H1 (cell line): ENCODE results near the gene OTUB1. TPM values are rescaled to one million over a fixed set of nuclear protein-coding genes. Genes with fewer than 3 reads are reported as not detected.

ENCODE experiments used
- BACH1 ChIP-seq: IDR thresholded peaks from 2 replicates; pipeline ENCODE4 v1.6.1; 2012; ENCODE audit warnings: low read length, improper control_type of control experiment
- BRCA1 ChIP-seq: IDR thresholded peaks from 2 replicates; pipeline ENCODE4 v1.6.1; 2012; ENCODE audit warnings: low read depth, low read length, improper control_type of control experiment
- CBX5 ChIP-seq: fragments of 300-800, 300-1000 bp; sonication (generic); IDR thresholded peaks from 2 replicates; pipeline ENCODE4 v1.7.1; 2016; ENCODE audit warnings: antibody characterized with exemption, low read length, low read depth
- CBX8 ChIP-seq: fragments of 300-800, 300-1000 bp; sonication (generic); IDR thresholded peaks from 2 replicates; pipeline ENCODE4 v1.7.1; 2016; ENCODE audit warnings: low read depth, low read length, borderline replicate concordance
- CHD2 ChIP-seq: IDR thresholded peaks from 2 replicates; pipeline ENCODE4 v1.6.1; 2012; ENCODE audit warnings: low read length, improper control_type of control experiment
- GABPA ChIP-seq: IDR thresholded peaks from 2 replicates; pipeline ENCODE4 v1.6.1; 2011; ENCODE audit warnings: mild to moderate bottlenecking, low read length, moderate library complexity, borderline replicate concordance; ENCODE audit not compliant: insufficient read depth
- HDAC6 ChIP-seq: IDR thresholded peaks from one replicate; pipeline ENCODE4 v1.7.1; 2012; ENCODE audit warnings: low read depth, mild to moderate bottlenecking, inconsistent platforms, low read length, moderate library complexity
- KDM1A ChIP-seq: fragments of 200-600, 300-600 bp; sonication (generic); IDR thresholded peaks from 2 replicates; pipeline ENCODE4 v1.7.1; 2016; ENCODE audit warnings: mild to moderate bottlenecking, low read length, borderline replicate concordance
- NANOG ChIP-seq: IDR thresholded peaks from 2 replicates; pipeline ENCODE4 v1.6.1; 2011; ENCODE audit warnings: low read length, low read depth, mild to moderate bottlenecking, inconsistent platforms; ENCODE audit not compliant: insufficient read depth, poor library complexity, severe bottlenecking
- RAD21 ChIP-seq, 2 experiments: IDR thresholded peaks in 1 of 2; conservative IDR thresholded peaks in 1 of 2; 2 replicates each; pipeline ENCODE4 v1.6.1; 2011; ENCODE audit warnings: low read depth in 2 of 2, low read length in 2 of 2, improper control_type of control experiment in 1 of 2, inconsistent platforms in 1 of 2, mild to moderate bottlenecking in 1 of 2, moderate library complexity in 1 of 2
- RFX5 ChIP-seq: IDR thresholded peaks from 2 replicates; pipeline ENCODE4 v1.6.1; 2011; ENCODE audit warnings: low read depth, low read length, improper control_type of control experiment, borderline replicate concordance
- RNF2 ChIP-seq: fragments of 200-900, 300-1000 bp; sonication (generic); IDR thresholded peaks from 2 replicates; pipeline ENCODE4 v1.7.1; 2016; ENCODE audit warnings: borderline replicate concordance, low read depth, mild to moderate bottlenecking, antibody characterized with exemption, low read length; ENCODE audit not compliant: poor library complexity, severe bottlenecking; ENCODE audit errors: missing control alignments
- SAP30 ChIP-seq: fragments of 300-600 bp; sonication (generic); IDR thresholded peaks from 2 replicates; pipeline ENCODE4 v1.7.1; 2012; ENCODE audit warnings: low read length, moderate library complexity, mild to moderate bottlenecking, inconsistent platforms; ENCODE audit not compliant: insufficient read depth, insufficient replicate concordance
- SP1 ChIP-seq: IDR thresholded peaks from 2 replicates; pipeline ENCODE4 v1.6.1; 2011; ENCODE audit warnings: low read depth, low read length
- YY1 ChIP-seq: IDR thresholded peaks from 2 replicates; pipeline ENCODE4 v1.6.1; 2011; ENCODE audit warnings: low read depth, mild to moderate bottlenecking, low read length
- polyA plus RNA-seq, 7 experiments: library from polyadenylated mRNA; depleted of rRNA in 3 of 7; stranded (reverse) in 5 of 7; unstranded in 2 of 7; fragments of >200 nt in 5 of 7; fragments of 200-250 nt in 2 of 7; gene quantifications; 1 replicate in 5 of 7; 2 replicates in 1 of 7; 4 replicates in 1 of 7; pipeline versions ENCODE4 v1.2.1 to v1.2.3, GENCODE V29; 2011 to 2013; ENCODE audit warnings: missing spikeins in 2 of 7, mixed read lengths in 2 of 7
- total RNA-seq: library from RNA; stranded (reverse); fragmentation: NEBNext Ultra II Directional; extraction: Animal tissue kit (Norgen Biotek cat#: 25700); gene quantifications from 2 replicates; pipeline ENCODE4 v1.2.1, GENCODE V29; 2021
- TF ChIP-seq, protein P1 (sequence below), 3 experiments: IDR thresholded peaks; 1 replicate in 2 of 3; 2 replicates in 1 of 3; pipeline versions ENCODE4 v1.5.1 to v1.6.1; 2011; ENCODE audit warnings: low read length in 3 of 3, mild to moderate bottlenecking in 3 of 3, inconsistent platforms in 2 of 3, low read depth in 1 of 3, moderate library complexity in 1 of 3; ENCODE audit not compliant: insufficient read depth in 1 of 3; ENCODE audit errors: control extremely low read depth in 1 of 3

Gene OTUB1
- total and polyA plus RNA-seq, 2 of the 8 experiments (the other 6 are each of a cell fraction or from before 2014, with no cell fraction given): 110 to 274 TPM

DNA sequence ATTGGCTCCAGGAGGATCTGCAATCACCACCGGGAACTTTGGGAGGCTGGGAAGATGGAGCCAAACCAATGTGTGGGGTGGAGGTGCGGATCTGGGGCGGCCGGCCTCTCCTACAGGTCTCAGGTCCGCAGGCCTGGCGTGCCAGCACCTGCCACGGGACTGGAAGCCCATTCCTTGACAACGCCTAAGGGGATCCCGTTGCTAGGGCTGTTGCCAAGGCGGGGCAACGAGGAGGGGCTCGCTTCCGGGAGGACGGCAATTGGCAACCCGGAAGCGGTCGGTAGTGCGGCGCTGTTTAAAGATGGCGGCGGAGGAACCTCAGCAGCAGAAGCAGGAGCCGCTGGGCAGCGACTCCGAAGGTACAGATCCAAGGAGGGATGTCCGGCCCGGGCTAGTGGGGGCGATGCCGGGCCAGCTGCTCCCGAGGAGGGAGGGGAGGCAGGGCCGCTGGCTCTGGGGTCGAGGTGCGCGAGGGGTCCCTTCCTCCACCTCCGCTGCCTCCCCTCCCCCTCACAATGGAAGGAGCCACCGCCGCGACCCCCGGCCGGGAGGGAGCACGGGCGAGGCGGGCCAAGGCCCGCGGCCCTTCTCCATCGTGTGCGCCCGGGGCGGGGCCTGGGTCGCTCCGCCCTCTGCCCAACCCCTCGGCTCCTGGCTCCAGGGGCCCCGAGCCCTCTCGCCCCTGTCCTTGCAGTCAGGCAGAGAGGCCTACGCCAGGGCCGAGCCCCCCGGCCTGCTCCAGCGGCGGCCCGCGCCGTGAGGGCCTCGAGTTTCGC lies at the start of gene OTUB1 (continued):
- TF ChIP-seq CBX8: no peak
- peak; percentile 53 for TF ChIP-seq SAP30
- TF ChIP-seq BACH1: no peak
- peak; percentile 96 for TF ChIP-seq YY1
- no peak for TF ChIP-seq CHD2
- TF ChIP-seq GABPA: peak; percentile 82; the same call in 1 of the 2 replicates
- TF ChIP-seq, protein P1, sequence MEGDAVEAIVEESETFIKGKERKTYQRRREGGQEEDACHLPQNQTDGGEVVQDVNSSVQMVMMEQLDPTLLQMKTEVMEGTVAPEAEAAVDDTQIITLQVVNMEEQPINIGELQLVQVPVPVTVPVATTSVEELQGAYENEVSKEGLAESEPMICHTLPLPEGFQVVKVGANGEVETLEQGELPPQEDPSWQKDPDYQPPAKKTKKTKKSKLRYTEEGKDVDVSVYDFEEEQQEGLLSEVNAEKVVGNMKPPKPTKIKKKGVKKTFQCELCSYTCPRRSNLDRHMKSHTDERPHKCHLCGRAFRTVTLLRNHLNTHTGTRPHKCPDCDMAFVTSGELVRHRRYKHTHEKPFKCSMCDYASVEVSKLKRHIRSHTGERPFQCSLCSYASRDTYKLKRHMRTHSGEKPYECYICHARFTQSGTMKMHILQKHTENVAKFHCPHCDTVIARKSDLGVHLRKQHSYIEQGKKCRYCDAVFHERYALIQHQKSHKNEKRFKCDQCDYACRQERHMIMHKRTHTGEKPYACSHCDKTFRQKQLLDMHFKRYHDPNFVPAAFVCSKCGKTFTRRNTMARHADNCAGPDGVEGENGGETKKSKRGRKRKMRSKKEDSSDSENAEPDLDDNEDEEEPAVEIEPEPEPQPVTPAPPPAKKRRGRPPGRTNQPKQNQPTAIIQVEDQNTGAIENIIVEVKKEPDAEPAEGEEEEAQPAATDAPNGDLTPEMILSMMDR (IDR thresholded peaks at IDR 0.05; ENCODE audit: control extremely low read depth in 1 of 3, insufficient read depth in 1 of 3, low read depth in 1 of 3, low read length in 3 of 3): peak in 1 of 3 experiments; percentile 19; a peak in 1 of 4 replicates
- TF ChIP-seq HDAC6: no peak
- TF ChIP-seq RNF2: no peak
- peak; percentile 10 for TF ChIP-seq NANOG
- peak; percentile 44; the same call in 1 of the 2 replicates for TF ChIP-seq SP1
- TF ChIP-seq RFX5: no peak
- TF ChIP-seq CBX5: no peak
- TF ChIP-seq RAD21 (IDR thresholded peaks at IDR 0.05 in 1 of 2, conservative IDR thresholded peaks at IDR 0.05 in 1 of 2; ENCODE audit: low read depth in 2 of 2, low read length in 2 of 2): no peak
- no peak for TF ChIP-seq BRCA1
- no peak for TF ChIP-seq KDM1A
